NB4 (cell line): ENCODE data around the gene PCSK7.

Experiments
- CTCF ChIP-seq: IDR thresholded peaks from one replicate; pipeline ENCODE4 v1.5.1; 2012; ENCODE audit warnings: low read depth, low read length
- MAX ChIP-seq: IDR thresholded peaks from 2 replicates; pipeline ENCODE4 v1.6.1; 2011; ENCODE audit warnings: low read depth, low read length
- POLR2A ChIP-seq: IDR thresholded peaks from 2 replicates; pipeline ENCODE4 v1.6.1; 2011; ENCODE audit warnings: mild to moderate bottlenecking; ENCODE audit not compliant: insufficient read length; ENCODE audit errors: extremely low read depth

DNA sequence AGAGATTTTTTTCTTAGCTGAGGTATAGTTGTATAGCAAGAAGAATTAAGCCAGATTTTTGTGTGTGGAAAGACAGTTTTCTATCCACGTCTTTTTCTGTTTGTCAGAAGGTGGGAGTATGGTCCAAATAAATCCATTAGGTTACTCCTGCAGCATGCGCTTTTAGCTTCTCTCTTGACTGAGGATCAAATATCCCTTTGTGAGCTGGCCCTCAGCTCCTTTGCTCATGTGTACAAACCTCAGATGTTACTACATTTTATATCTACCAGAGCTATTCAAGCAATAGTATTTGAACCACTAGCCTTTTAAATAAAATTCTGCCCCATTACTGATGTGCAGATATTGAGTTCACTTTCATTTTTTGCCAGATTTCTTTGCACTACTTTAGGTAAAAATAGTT, 62.1 kb downstream of the PCSK7 start:
- TF ChIP-seq CTCF (no peak), POLR2A (no peak), MAX (no peak)
